Spleen (tissue), 11 donors: ENCODE data around the gene ARVCF. TPM values are rescaled to one million over a fixed set of nuclear protein-coding genes. Genes with fewer than 3 reads are reported as not detected.

Experiments used
- DNase-seq: peaks from one replicate; pipeline ENCODE4 v3.0.0-alpha.2; 2020
- H3K27ac ChIP-seq, 8 donors: fragments of 200-600 bp; sonication (generic) in 7 of 8; 1 replicate in 4 of 8; 2 replicates in 4 of 8; pipeline versions ENCODE4 v1.5.0 to v1.8.0; 2016 to 2021; ENCODE audit warnings: inconsistent platforms in 4 of 8, mild to moderate bottlenecking in 4 of 8, moderate library complexity in 1 of 8
- H3K27me3 ChIP-seq, 7 donors: fragments of 200-600 bp; sonication (generic) in 6 of 7; replicated peaks in 1 of 7; 1 replicate in 4 of 7; 2 replicates in 3 of 7; pipeline versions ENCODE4 v1.5.0 to v1.8.0; 2016 to 2021; ENCODE audit warnings: inconsistent platforms in 3 of 7, mild to moderate bottlenecking in 1 of 7
- H3K36me3 ChIP-seq, 6 donors: fragments of 200-600 bp; sonication (generic) in 5 of 6; 1 replicate in 4 of 6; 2 replicates in 2 of 6; pipeline versions ENCODE4 v1.5.0 to v1.8.0; 2016 to 2021; ENCODE audit warnings: inconsistent platforms in 2 of 6
- H3K4me1 ChIP-seq, 6 donors: fragments of 200-600 bp; sonication (generic) in 5 of 6; 1 replicate in 3 of 6; 2 replicates in 3 of 6; pipeline versions ENCODE4 v1.5.0 to v1.8.0; 2016 to 2021; ENCODE audit warnings: inconsistent platforms in 3 of 6
- H3K4me3 ChIP-seq, 8 donors: fragments of 200-600 bp; sonication (generic) in 7 of 8; 1 replicate in 4 of 8; 2 replicates in 4 of 8; pipeline versions ENCODE4 v1.5.0 to v1.8.0; 2016 to 2021; ENCODE audit warnings: inconsistent platforms in 4 of 8, mild to moderate bottlenecking in 4 of 8, moderate library complexity in 2 of 8
- H3K9me3 ChIP-seq, 8 donors: fragments of 200-600 bp; sonication (generic) in 7 of 8; 1 replicate in 4 of 8; 2 replicates in 4 of 8; pipeline versions ENCODE4 v1.5.0 to v1.8.0; 2016 to 2021; ENCODE audit warnings: inconsistent platforms in 4 of 8
- CTCF ChIP-seq, 11 experiments: fragments of 200-600 bp in 7 of 11; fragments of 450-650 bp in 4 of 11; sonication (generic) in 4 of 11; IDR thresholded peaks in 8 of 11; conservative IDR thresholded peaks in 3 of 11; 1 replicate in 7 of 11; 2 replicates in 4 of 11; pipeline versions ENCODE4 v1.4.0 to v1.8.0; 2016 to 2021; ENCODE audit warnings: antibody characterized with exemption in 11 of 11, inconsistent platforms in 4 of 11, mild to moderate bottlenecking in 1 of 11
- POLR2A ChIP-seq, 3 donors: fragments of 450-650 bp; IDR thresholded peaks; one replicate each; pipeline ENCODE4 v1.5.1; 2017; ENCODE audit warnings: antibody characterized with exemption in 3 of 3, mild to moderate bottlenecking in 1 of 3
- POLR2AphosphoS5 ChIP-seq, 3 donors: sonication (generic); formaldehyde crosslinking; IDR thresholded peaks; one replicate each; pipeline ENCODE4 v1.5.1; 2017; ENCODE audit warnings: antibody characterized with exemption in 3 of 3
- WGBS, 5 donors: extraction: QIAGEN DNeasy Blood & Tissue Kit in 3 of 5; methylation state at CpG; one replicate each; pipeline versions ENCODE4 v1.1.5 to v1.1.7; 2013 to 2018; 5-methylcytosine and 5-hydroxymethylcytosine counted together
- intact Hi-C: fragments of 100-400 bp; cut with DNase I; formaldehyde crosslinking; loops from one replicate; pipeline ENCODE4 v1.15.0; 2023; ENCODE audit warnings: low total_unique reads
- polyA plus RNA-seq, 3 donors: library from polyadenylated mRNA; stranded (reverse); fragments of 200-250 nt; gene quantifications; one replicate each; pipeline ENCODE4 v1.2.1, GENCODE V29; 2013
- total RNA-seq, 7 donors: library from RNA; depleted of rRNA in 3 of 7; stranded (reverse); fragments of >200 nt in 3 of 7; fragmentation: NEBNext Ultra II Directional in 4 of 7; extraction: Animal tissue kit (Norgen Biotek cat#: 25700) in 4 of 7; gene quantifications; one replicate each; pipeline versions ENCODE4 v1.1.0 to v1.2.1, GENCODE V29; 2016 to 2021
- donor health status: healthy with polysubstance abuse.
- donor health status: DM: no; HTN: no; CAD: no; lungs with moderate emphysema.
- donor health status: DM: no; HTN: no; CAD: no.
- donor health status: Bipolar disorder and iron deficiency.
- donor health status: healthy.
- donor health status: DM: no; HTN: no; CAD: no.
- donor health status: DM: yes; HTN: yes; CAD: no.

The ARVCF gene
- total and polyA plus RNA-seq, 10 donors: 9.4 to 96.7 (median 27.6) TPM

- H3K4me1 ChIP-seq: peaks cover 2 to 57% (median 23%) of the 10 kb centered on the region in 6 donors
- intact Hi-C loops: no loop called here
- H3K27ac ChIP-seq: peak overlapping the region in 5 of 8 donors; percentile 32 to 76 (median 51)
- peaks cover 0 to 20% (median 0%) of the 10 kb centered on the region in 6 donors for H3K36me3 ChIP-seq
- no peak overlapping the region for H3K4me3 ChIP-seq
- no peak for DNase-seq
- 54 to 62% (median 61%) methylated on average over 15 to 19 of the region's 19 CpGs for WGBS, 5 donors
- H3K27me3 ChIP-seq: no peaks in the 10 kb centered on the region
- TF ChIP-seq POLR2AphosphoS5 (IDR thresholded peaks at IDR 0.05) (peak; percentile 42 to 55 (median 50)), CTCF (IDR thresholded peaks at IDR 0.05 in 8 of 11, conservative IDR thresholded peaks at IDR 0.05 in 3 of 11) (no peak)
- no peaks in the 10 kb centered on the region for H3K9me3 ChIP-seq
These were observed 61.1 kb downstream of the ARVCF start for GRCh38 chr22:19955241-19956128.

- DNase-seq: no peak
- Histone ChIP-seq H3K4me3 (no peak overlapping the region), H3K4me1 (peaks cover 0 to 68% (median 27%) of the 10 kb centered on the region in 6 donors), H3K27ac (no peak overlapping the region), H3K27me3 (no peaks in the 10 kb centered on the region), H3K36me3 (peaks cover 0 to 22% (median 0%) of the 10 kb centered on the region in 6 donors), H3K9me3 (no peaks in the 10 kb centered on the region)
- WGBS, 5 donors: 86 to 94% (median 89%) methylated on average over 13 of the region's 13 CpGs
- intact Hi-C loops: no loop called here
- TF ChIP-seq CTCF (IDR thresholded peaks at IDR 0.05 in 8 of 11, conservative IDR thresholded peaks at IDR 0.05 in 3 of 11) (no peak), POLR2A (IDR thresholded peaks at IDR 0.05) (no peak), POLR2AphosphoS5 (IDR thresholded peaks at IDR 0.05) (no peak)
These were observed 65.3 kb downstream of the ARVCF start for GRCh38 chr22:19951346-19951745.

GRCh38 chr22:19948057-19948760 is 68.4 kb downstream of the ARVCF start:
- Histone ChIP-seq H3K27me3 (no peaks in the 10 kb centered on the region), H3K9me3 (no peaks in the 10 kb centered on the region), H3K4me3 (no peak overlapping the region), H3K36me3 (peaks cover 0 to 22% (median 0%) of the 10 kb centered on the region in 6 donors), H3K4me1 (peaks cover 5 to 63% (median 30%) of the 10 kb centered on the region in 6 donors), H3K27ac (peak overlapping the region in 1 of 8 donors; percentile 67)
- WGBS, 5 donors: 77 to 90% (median 81%) methylated on average over 9 of the region's 9 CpGs
- TF ChIP-seq CTCF (IDR thresholded peaks at IDR 0.05 in 8 of 11, conservative IDR thresholded peaks at IDR 0.05 in 3 of 11) (peak in 5 of 11 experiments; percentile 15 to 58 (median 29)), POLR2A (IDR thresholded peaks at IDR 0.05) (no peak)
- intact Hi-C loops: no loop called here
- no peak for DNase-seq
